ENCODE measurements around the gene ANO10.

DNA sequence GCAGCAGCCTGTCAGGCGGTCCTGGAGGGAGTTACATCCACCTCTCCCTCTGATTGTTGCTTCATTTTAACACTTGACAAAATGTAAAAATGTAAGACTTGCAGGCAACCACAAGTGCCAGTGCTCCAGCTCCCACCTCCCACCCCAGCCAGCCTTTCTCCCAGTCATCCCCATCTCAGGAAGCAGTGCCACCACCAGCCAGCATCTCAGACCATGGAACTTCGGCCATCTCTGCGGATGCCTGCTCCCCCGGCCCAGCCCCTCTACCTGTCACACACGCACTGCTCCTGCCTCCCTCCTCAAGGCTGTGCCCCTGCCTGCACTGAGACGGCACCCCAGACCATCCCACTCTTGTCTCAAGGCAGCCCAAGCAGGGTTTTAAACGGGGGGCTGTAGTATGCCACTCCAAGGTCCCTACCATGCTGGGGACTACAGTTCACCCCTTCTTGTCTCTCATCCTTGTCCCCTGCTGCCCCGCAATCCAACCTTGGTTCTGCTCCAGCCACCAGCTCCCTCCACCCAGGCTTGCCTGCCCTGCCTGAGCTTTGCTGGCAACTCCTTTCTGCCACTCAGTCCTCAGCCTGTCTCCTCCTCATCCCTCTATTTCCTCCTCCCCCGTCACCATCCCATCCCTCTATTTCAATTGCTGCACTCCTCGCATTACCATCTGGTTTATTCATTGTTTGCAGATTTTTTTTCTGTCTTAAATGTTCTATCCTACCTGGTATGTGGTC is 249.6 kb downstream of the ANO10 start:
- TF ChIP-seq, protein P1, sequence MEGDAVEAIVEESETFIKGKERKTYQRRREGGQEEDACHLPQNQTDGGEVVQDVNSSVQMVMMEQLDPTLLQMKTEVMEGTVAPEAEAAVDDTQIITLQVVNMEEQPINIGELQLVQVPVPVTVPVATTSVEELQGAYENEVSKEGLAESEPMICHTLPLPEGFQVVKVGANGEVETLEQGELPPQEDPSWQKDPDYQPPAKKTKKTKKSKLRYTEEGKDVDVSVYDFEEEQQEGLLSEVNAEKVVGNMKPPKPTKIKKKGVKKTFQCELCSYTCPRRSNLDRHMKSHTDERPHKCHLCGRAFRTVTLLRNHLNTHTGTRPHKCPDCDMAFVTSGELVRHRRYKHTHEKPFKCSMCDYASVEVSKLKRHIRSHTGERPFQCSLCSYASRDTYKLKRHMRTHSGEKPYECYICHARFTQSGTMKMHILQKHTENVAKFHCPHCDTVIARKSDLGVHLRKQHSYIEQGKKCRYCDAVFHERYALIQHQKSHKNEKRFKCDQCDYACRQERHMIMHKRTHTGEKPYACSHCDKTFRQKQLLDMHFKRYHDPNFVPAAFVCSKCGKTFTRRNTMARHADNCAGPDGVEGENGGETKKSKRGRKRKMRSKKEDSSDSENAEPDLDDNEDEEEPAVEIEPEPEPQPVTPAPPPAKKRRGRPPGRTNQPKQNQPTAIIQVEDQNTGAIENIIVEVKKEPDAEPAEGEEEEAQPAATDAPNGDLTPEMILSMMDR (tag by site-specific recombination; IDR thresholded peaks at IDR 0.05), result no peak
- TF ChIP-seq ZNF555 (tag by site-specific recombination; conservative IDR thresholded peaks at IDR 0.05) (no peak), ZNF274 (IDR thresholded peaks at IDR 0.05; ENCODE audit: low read length) (no peak), ZNF274 (tag by site-specific recombination; IDR thresholded peaks at IDR 0.05; ENCODE audit: borderline replicate concordance) (no peak), ZFP3 (tag by site-specific recombination; IDR thresholded peaks at IDR 0.05; ENCODE audit: low read depth) (no peak)
- TF ChIP-seq, protein P2, sequence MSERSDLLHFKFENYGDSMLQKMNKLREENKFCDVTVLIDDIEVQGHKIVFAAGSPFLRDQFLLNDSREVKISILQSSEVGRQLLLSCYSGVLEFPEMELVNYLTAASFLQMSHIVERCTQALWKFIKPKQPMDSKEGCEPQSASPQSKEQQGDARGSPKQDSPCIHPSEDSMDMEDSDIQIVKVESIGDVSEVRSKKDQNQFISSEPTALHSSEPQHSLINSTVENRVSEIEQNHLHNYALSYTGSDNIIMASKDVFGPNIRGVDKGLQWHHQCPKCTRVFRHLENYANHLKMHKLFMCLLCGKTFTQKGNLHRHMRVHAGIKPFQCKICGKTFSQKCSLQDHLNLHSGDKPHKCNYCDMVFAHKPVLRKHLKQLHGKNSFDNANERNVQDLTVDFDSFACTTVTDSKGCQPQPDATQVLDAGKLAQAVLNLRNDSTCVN (tag by site-specific recombination; optimal IDR thresholded peaks at IDR 0.05), result no peak
